ENCODE data around the gene STARD13. TPM values are rescaled to one million over a fixed set of nuclear protein-coding genes. Genes with fewer than 3 reads are reported as not detected.

Gene STARD13
- total RNA-seq, 2 donors from 2014 or later: 0.50 to 1.4 TPM

DNA sequence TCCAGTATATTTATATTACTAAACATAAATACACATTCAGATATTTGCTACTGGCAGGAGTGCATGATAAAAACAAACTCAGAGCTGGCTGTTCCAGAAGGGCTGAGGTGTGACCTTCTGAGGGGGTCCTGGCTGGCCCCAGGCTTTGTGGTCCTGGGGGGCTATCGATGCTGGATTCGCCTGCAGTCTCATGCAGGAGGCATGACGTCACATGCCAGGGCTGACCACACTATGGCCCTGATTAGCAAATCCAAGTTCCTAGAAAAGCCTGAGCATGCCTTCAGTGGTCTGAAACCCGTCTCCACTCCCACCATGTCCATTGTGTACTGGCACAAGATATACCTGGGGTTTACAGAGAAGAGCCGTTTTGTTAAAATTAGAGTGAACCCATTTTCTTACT, 171.4 kb downstream of the STARD13 start:
- Mint-ChIP-seq H3K9me3 (no peaks in the 10 kb centered on the region), H3K4me3 (no peak overlapping the region), H3K4me1 (ENCODE audit: low read depth) (no peaks in the 10 kb centered on the region), H3K36me3 (ENCODE audit: insufficient read depth in 2 of 2) (no peaks in the 10 kb centered on the region), H3K27me3 (ENCODE audit: low read depth) (peaks cover 22% of the 10 kb centered on the region), H3K27ac (no peak overlapping the region)
- DNase-seq (no peak), ATAC-seq (replicated peaks in 1 of 2) (no peak)

DNA sequence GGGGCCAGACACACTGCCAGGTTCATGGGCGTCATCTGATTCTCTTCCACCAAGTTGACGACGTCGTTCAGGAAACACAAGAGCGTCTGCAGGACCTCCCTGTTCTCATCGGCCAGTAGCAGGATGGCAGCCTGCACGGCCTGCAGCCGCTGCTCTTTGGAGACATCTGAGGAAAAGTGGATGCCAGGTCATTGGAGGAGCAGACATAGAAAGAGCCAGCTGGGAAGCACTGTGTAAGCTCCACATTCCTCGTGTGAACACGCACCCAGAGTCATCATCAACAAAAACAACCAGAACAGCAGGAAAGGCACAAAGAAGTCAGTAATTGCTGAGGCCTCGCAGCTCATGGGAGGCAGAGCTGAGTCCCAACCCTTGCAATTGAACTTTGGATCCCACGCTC, 172.8 kb downstream of the STARD13 start:
- H3K4me3 Mint-ChIP-seq: no peak overlapping the region
- DNase-seq (no peak), ATAC-seq (replicated peaks in 1 of 2) (no peak)
- no peak overlapping the region for H3K27ac Mint-ChIP-seq
- H3K4me1 Mint-ChIP-seq (ENCODE audit: low read depth): no peaks in the 10 kb centered on the region
- H3K9me3 Mint-ChIP-seq: no peaks in the 10 kb centered on the region
- H3K27me3 Mint-ChIP-seq (ENCODE audit: low read depth): peaks cover 30% of the 10 kb centered on the region
- H3K36me3 Mint-ChIP-seq (ENCODE audit: insufficient read depth in 2 of 2): no peaks in the 10 kb centered on the region

DNA sequence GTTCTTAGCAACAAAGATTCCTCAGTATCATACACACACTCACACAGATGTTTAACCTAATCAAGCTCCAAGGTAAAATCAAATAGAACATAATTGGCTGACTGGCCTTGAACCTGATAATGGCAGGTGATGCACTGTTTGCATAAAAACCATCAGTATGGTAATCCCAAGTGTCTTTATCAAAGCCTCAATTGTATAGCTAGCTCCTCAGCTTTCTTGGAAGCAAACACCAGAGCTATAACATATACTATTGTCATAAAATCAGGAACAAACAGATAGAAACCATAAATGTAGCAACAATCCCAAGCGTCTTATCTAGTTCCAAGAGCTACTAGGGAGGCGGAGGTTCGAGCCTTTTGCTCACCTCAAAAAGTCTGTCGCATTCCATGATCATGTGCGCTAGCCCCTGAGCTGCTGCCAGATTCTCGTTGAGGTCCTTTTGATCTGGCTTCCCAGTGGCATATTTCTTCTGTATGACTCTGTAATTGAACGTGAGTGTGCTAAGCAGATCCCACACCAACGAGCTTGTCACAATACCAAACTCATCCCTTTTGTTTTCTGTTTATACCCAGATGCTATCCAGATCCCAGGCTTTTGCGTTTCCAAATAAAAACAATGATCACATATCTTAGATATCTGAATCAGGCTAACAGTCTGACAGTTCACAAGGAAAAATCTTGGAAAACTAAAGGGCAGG, 174.0 kb downstream of the STARD13 start:
- no peaks in the 10 kb centered on the region for H3K9me3 Mint-ChIP-seq
- H3K27ac Mint-ChIP-seq: no peak overlapping the region
- DNase-seq: no peak
- no peaks in the 10 kb centered on the region for H3K36me3 Mint-ChIP-seq (ENCODE audit: insufficient read depth in 2 of 2)
- no peaks in the 10 kb centered on the region for H3K4me1 Mint-ChIP-seq (ENCODE audit: low read depth)
- peaks cover 31% of the 10 kb centered on the region for H3K27me3 Mint-ChIP-seq (ENCODE audit: low read depth)
- no peak overlapping the region for H3K4me3 Mint-ChIP-seq
- ATAC-seq (replicated peaks in 1 of 2): no peak

DNA sequence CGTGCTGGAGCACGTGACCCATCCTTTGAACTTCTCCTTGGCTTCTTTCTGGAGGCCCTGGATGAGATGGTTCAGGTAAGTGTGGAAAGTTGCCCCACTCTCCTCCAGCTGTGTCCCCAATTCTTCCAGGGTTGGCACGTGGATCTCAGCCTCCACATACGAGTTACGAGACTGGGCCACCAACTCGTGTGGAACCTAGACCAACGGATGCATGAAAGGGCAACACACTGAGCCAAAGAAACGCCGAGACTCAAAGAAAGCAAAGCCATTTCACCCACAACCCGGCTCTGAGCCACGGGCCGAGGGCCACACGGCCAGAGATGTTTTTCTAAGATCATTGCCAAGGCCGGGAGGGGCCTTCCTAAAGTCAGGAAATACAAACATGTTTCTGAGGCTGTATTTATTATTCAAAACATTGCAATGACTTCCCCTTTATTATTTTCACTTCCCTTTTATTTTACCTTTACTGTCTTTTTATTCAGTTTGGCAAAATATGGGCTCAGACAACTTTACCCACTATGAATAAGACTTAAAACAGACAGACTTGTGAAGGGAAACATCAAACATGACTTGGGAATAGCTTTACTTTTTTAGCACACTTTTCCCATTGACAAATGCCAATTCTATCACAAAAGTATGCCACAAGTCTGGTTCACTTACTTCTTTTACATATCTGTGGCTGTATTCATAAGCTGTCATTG, 174.7 kb downstream of the STARD13 start:
- H3K36me3 Mint-ChIP-seq (ENCODE audit: insufficient read depth in 2 of 2): no peaks in the 10 kb centered on the region
- no peaks in the 10 kb centered on the region for H3K4me1 Mint-ChIP-seq (ENCODE audit: low read depth)
- ATAC-seq (replicated peaks in 1 of 2) (no peak), DNase-seq (no peak)
- peaks cover 32% of the 10 kb centered on the region for H3K27me3 Mint-ChIP-seq (ENCODE audit: low read depth)
- H3K9me3 Mint-ChIP-seq: no peaks in the 10 kb centered on the region
- H3K27ac Mint-ChIP-seq: no peak overlapping the region
- H3K4me3 Mint-ChIP-seq: no peak overlapping the region

DNA sequence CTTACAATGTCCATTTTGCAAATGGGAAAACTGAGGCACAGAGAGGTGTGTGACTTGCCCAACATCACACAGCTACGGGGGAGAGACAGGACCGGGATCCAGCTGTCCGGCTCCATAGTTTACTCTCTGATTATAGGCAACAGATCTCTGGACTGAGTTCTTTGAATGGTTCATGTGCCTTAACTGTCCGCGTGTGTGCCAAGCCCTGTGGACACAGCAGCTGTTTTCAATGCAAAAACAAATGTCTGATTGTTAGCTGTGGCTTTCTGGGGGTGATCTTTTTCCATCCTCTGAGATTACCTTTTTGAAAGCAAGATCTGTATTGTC, 175.2 kb downstream of the STARD13 start:
- Mint-ChIP-seq H3K4me3 (no peak overlapping the region), H3K27ac (no peak overlapping the region), H3K27me3 (ENCODE audit: low read depth) (peaks cover 34% of the 10 kb centered on the region), H3K9me3 (no peaks in the 10 kb centered on the region), H3K36me3 (ENCODE audit: insufficient read depth in 2 of 2) (no peaks in the 10 kb centered on the region), H3K4me1 (ENCODE audit: low read depth) (no peaks in the 10 kb centered on the region)
- ATAC-seq (replicated peaks in 1 of 2): no peak
- DNase-seq: no peak

DNA sequence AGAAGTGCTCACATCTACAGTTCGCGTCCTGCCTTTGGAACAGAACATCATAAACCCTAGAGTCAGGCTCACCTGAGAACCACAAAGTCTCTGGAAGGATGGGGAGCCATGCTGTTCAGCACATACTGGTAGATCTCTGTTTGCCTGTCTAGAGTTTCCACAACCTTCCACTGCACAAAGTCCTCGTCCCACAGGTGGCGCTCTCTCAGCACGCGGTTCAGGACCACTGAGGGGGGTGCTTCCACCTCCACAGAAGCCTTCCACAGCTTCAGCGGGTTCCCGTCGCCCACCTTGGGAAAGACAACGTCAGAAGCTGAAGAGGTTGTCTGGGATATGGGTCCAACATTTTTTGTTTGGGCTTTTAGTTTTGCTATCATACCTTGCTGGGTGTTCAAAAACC, 175.8 kb downstream of the STARD13 start:
- Mint-ChIP-seq H3K9me3 (no peaks in the 10 kb centered on the region), H3K27me3 (ENCODE audit: low read depth) (peaks cover 29% of the 10 kb centered on the region), H3K4me1 (ENCODE audit: low read depth) (no peaks in the 10 kb centered on the region), H3K4me3 (no peak overlapping the region), H3K36me3 (ENCODE audit: insufficient read depth in 2 of 2) (no peaks in the 10 kb centered on the region), H3K27ac (no peak overlapping the region)
- ATAC-seq (replicated peaks in 1 of 2) (no peak), DNase-seq (no peak)

DNA sequence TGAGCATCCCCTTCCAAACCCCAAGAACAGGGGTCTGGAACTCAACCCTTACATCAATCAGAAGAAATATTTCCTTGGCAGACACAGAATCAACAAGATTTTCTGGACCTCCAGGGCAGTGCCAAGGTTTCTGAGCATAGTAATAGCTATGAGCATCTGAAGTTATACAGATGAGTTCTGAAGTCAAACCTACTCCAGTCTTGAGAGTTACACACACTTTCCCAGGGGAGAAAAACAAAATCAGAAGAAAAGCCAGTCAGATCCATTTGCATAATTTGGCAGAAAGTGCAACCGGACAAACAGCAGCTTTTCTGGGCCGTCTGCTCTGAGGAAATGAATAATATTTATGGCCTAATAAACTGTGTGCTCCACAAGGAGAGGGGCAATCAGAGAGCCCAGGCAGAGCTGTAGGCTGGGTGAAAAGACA, 176.3 kb downstream of the STARD13 start:
- Mint-ChIP-seq H3K27me3 (ENCODE audit: low read depth) (peaks cover 29% of the 10 kb centered on the region), H3K4me3 (no peak overlapping the region), H3K27ac (no peak overlapping the region), H3K36me3 (ENCODE audit: insufficient read depth in 2 of 2) (no peaks in the 10 kb centered on the region), H3K9me3 (no peaks in the 10 kb centered on the region), H3K4me1 (ENCODE audit: low read depth) (no peaks in the 10 kb centered on the region)
- DNase-seq: no peak
- ATAC-seq (replicated peaks in 1 of 2): no peak

DNA sequence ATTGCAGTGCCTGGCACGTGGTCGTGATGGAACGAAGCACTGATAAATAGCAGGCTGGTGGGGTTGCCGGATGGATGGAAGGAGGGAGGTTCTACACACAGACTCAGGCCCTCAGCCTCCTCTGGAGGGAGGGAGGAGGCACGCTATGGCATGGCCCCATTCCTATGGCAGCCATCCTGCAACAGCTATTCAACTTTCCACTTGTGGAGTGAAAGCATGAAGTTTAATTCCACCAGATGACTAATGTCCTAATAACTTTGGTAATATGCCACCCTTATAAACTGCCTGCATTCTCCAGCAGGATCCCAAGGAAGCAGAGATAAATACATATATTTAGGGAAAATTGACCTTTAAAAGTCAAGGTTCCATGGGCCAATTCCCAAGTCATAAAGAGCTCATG, 176.9 kb downstream of the STARD13 start:
- Mint-ChIP-seq H3K4me1 (ENCODE audit: low read depth) (no peaks in the 10 kb centered on the region), H3K27me3 (ENCODE audit: low read depth) (peaks cover 29% of the 10 kb centered on the region), H3K36me3 (ENCODE audit: insufficient read depth in 2 of 2) (no peaks in the 10 kb centered on the region), H3K27ac (no peak overlapping the region), H3K9me3 (no peaks in the 10 kb centered on the region), H3K4me3 (no peak overlapping the region)
- ATAC-seq (replicated peaks in 1 of 2): no peak
- DNase-seq: no peak

DNA sequence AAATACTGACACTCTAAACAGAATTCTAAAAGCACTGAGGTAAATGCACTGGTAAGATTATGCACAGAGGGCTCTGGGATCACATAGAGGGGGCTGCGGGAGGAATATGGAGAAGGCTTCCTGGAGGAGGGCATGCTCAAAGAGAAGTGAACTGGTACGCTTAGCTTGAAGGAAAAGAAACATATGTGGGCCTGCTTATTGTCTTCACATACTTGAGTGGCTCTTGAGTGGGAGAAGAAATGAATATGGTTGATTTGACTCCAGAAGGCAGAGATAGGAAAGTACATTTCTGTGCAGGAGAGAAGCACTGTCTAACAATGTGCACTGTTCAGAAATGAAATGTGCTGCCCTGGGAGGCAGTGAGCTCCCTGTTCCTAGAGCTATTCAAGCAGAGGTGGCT, 178.2 kb downstream of the STARD13 start:
- no peak overlapping the region for H3K4me3 Mint-ChIP-seq
- no peaks in the 10 kb centered on the region for H3K36me3 Mint-ChIP-seq (ENCODE audit: insufficient read depth in 2 of 2)
- no peaks in the 10 kb centered on the region for H3K9me3 Mint-ChIP-seq
- H3K27ac Mint-ChIP-seq: no peak overlapping the region
- no peaks in the 10 kb centered on the region for H3K4me1 Mint-ChIP-seq (ENCODE audit: low read depth)
- peaks cover 25% of the 10 kb centered on the region for H3K27me3 Mint-ChIP-seq (ENCODE audit: low read depth)
- ATAC-seq (replicated peaks in 1 of 2) (no peak), DNase-seq (no peak)

DNA sequence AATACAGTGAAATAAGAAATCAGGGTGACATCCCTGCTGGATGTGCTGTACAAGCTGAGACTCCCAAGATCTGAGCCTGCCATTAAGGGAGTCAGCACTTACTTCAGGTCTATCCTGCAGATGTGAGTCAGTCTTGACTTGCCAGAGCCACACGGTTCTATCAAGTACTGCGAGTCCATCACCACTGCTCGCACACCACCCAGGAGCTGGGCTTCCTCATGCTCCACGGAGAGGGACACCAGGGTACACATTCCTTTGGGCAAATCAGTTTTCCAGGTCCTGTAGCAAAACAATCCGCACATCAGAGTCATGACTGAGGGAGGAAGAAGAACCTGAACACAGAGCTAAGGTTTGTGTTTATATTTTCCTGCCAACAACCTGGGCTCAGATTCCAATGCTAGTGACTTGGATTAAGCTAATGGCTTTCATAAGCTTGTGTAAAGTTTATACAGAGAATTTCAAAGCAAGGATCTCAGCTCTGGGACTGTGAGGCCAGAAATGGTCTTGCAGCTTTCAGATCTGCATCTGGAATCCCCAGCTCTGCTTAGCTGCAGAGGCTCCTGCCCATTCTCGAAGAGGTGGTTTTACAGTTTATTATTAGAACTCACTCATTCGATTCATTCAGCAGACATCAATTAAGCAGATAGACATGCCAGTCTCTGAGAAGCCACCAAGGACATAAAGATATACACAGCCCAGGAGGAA, 178.7 kb downstream of the STARD13 start:
- Mint-ChIP-seq H3K27me3 (ENCODE audit: low read depth) (peaks cover 22% of the 10 kb centered on the region), H3K27ac (no peak overlapping the region), H3K9me3 (no peaks in the 10 kb centered on the region), H3K4me1 (ENCODE audit: low read depth) (no peaks in the 10 kb centered on the region), H3K36me3 (ENCODE audit: insufficient read depth in 2 of 2) (no peaks in the 10 kb centered on the region), H3K4me3 (no peak overlapping the region)
- DNase-seq: no peak
- no peak for ATAC-seq (replicated peaks in 1 of 2)

DNA sequence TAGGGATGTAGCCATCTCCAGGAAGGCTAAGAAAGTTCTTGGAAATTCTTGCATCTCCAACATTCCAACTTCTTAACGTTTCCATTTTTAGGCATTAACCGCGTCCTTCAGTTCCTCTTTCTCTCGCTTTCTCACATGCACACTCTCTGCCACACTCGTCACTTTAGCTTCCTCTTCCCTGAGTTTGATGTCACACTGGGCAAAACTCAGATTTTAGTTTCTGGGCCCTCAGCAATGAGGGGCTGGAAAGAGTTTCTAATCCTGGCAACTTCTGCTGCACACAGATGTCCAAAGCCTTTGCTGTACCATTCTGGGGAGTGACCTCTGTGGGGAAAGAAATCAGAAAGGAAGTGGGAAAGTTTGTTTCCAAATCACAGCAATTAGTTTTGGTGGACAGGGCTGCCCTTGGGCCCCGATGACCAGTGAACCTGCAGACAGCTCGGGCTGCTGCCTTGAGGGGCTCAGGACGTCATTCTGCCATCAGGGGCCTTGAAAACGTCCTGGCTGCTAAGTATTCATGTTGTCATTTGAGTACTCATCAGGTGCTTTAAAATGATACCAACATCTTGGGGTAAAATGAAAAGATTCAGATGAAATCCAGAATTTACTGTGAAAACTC, 180.1 kb downstream of the STARD13 start:
- H3K36me3 Mint-ChIP-seq (ENCODE audit: insufficient read depth in 2 of 2): no peaks in the 10 kb centered on the region
- no peaks in the 10 kb centered on the region for H3K4me1 Mint-ChIP-seq (ENCODE audit: low read depth)
- peaks cover 22% of the 10 kb centered on the region for H3K27me3 Mint-ChIP-seq (ENCODE audit: low read depth)
- no peak for ATAC-seq (replicated peaks in 1 of 2)
- no peak overlapping the region for H3K4me3 Mint-ChIP-seq
- no peak for DNase-seq
- no peak overlapping the region for H3K27ac Mint-ChIP-seq
- H3K9me3 Mint-ChIP-seq: peaks cover 1% of the 10 kb centered on the region in 2 donors

DNA sequence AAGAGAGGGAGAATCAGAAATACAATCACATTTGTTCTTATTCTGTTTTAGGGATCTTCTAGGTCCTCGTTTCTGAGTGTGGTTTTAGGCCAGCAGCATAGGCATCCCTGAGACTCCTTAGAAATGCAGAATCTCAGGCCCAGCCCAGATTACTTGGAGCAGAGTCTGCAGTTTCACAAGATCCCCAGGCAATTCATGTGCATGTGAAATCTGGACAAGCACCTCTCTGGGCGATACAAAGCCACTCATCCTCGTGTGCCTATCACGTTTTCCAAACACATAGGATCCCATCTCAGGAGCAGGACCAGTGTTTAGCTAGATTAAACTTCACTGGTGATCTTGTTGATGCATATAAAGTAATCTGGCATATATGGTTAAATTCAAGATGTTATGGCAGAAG, 182.1 kb downstream of the STARD13 start:
- no peak overlapping the region for H3K4me3 Mint-ChIP-seq

DNA sequence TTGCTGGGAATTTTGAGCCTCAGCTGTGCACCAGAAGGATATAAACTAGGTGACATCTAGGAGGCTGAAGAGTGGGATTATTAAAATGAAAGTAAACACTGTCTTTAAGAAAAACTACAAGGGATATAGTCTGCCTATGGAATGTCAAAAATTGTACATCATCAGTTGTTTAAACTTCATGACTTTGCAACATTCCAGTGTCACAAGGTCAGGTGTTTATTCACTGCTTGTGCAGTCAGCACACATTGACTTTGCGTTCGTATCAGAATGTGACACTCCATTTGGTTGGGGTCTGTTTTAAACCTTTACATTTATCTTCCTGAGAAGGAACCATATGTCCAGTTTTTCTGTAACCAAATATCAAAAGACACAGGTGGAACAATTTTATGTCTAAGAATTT, 183.7 kb downstream of the STARD13 start:
- Mint-ChIP-seq H3K4me1 (ENCODE audit: low read depth) (no peaks in the 10 kb centered on the region), H3K27me3 (ENCODE audit: low read depth) (peaks cover 23% of the 10 kb centered on the region), H3K9me3 (peaks cover 1 to 3% of the 10 kb centered on the region in 2 donors), H3K27ac (no peak overlapping the region), H3K36me3 (ENCODE audit: insufficient read depth in 2 of 2) (no peaks in the 10 kb centered on the region), H3K4me3 (no peak overlapping the region)
- DNase-seq (no peak), ATAC-seq (replicated peaks in 1 of 2) (no peak)

More for the DNA sequence above, 182.1 kb downstream of the STARD13 start:
- no peak for DNase-seq
- no peaks in the 10 kb centered on the region for H3K36me3 Mint-ChIP-seq (ENCODE audit: insufficient read depth in 2 of 2)
- ATAC-seq (replicated peaks in 1 of 2): no peak
- peaks cover 29% of the 10 kb centered on the region for H3K27me3 Mint-ChIP-seq (ENCODE audit: low read depth)
- H3K4me1 Mint-ChIP-seq (ENCODE audit: low read depth): no peaks in the 10 kb centered on the region
- peaks cover 1 to 3% of the 10 kb centered on the region in 2 donors for H3K9me3 Mint-ChIP-seq
- no peak overlapping the region for H3K27ac Mint-ChIP-seq

All from activated T-cell treated with anti-CD3 and anti-CD28 coated beads, Interleukin-2, amount 50 U/mL, for 72 hours (primary cell).